Colonic mucosa (tissue), 4 donors: ENCODE measurements around the gene DMRT2. TPM values are rescaled to one million over a fixed set of nuclear protein-coding genes. Genes with fewer than 3 reads are reported as not detected.
A peak's percentile ranks its signal among the peaks of the same experiment; 100 is the strongest.

Experiments
- DNase-seq: peaks from one replicate; pipeline ENCODE4 v3.0.0-alpha.2; 2020
- H3K27ac ChIP-seq: fragments of 200-600 bp; one replicate; pipeline ENCODE4 v1.8.0; 2021
- H3K27me3 ChIP-seq: fragments of 200-600 bp; one replicate; pipeline ENCODE4 v1.8.0; 2021
- H3K36me3 ChIP-seq: fragments of 200-600 bp; one replicate; pipeline ENCODE4 v1.8.0; 2021
- H3K4me1 ChIP-seq: fragments of 200-600 bp; one replicate; pipeline ENCODE4 v1.8.0; 2021; ENCODE audit warnings: mild to moderate bottlenecking
- H3K4me3 ChIP-seq: fragments of 200-600 bp; one replicate; pipeline ENCODE4 v1.8.0; 2021
- H3K9ac ChIP-seq, 2 donors: one replicate each; pipeline ENCODE4 v1.7.0; 2013; ENCODE audit warnings: control low read depth in 2 of 2, low read depth in 2 of 2, low read length in 2 of 2
- H3K9me3 ChIP-seq: fragments of 200-600 bp; one replicate; pipeline ENCODE4 v1.8.0; 2021
- CTCF ChIP-seq: fragments of 200-600 bp; IDR thresholded peaks from one replicate; pipeline ENCODE4 v1.8.0; 2022; ENCODE audit warnings: antibody characterized with exemption, mild to moderate bottlenecking
- intact Hi-C: fragments of 100-400 bp; cut with DNase I; formaldehyde crosslinking; loops from one replicate; pipeline ENCODE4 v1.14.1; 2022
- total RNA-seq, 2 donors: library from RNA; stranded (reverse); fragmentation: NEBNext Ultra II Directional in 1 of 2; extraction: Animal tissue kit (Norgen Biotek cat#: 25700) in 1 of 2; gene quantifications; one replicate each; pipeline ENCODE4 v1.2.1, GENCODE V29; 2021
- donor health status: healthy.
- donor health status: DM: no; HTN: no; CAD: no.
- donor health status: DM: no; HTN: no; CAD: no.

DMRT2 gene
- total RNA-seq, 2 donors from 2014 or later = 8.7 to 15.9 TPM

- intact Hi-C loops = loop anchor here (5.0 kb wide), 1 partner anchor 327 kb away; no protein-coding TSS in a partner anchor
- Histone ChIP-seq H3K27me3 (no peaks in the 10 kb centered on the region), H3K9me3 (no peaks in the 10 kb centered on the region), H3K27ac (no peak overlapping the region), H3K4me3 (no peak overlapping the region), H3K9ac (no peak overlapping the region), H3K4me1 (no peaks in the 10 kb centered on the region), H3K36me3 (no peaks in the 10 kb centered on the region)
- DNase-seq = no peak
- no peak for TF ChIP-seq CTCF
Measured at GRCh38 chr9:1100201-1100600, 50.0 kb downstream of the DMRT2 start.

DNA sequence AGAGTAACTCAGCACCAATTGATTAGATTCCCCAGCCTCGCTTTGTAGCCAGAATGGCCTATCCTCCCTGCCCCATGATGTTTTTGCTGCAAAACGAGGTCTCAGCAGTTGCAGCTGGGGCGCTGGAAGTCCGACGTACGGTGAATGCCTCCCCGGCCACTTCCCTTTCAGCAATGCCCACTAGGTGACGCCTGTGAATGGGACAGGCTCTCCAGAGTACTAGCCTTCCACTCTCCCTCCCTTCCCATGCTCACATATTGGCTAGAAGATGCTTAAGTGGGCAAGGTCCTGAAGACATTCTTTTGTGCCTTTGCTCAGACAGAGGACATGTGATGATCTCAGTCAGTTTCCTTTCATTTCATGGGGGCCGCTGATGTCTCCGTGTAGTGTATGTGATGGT lies 50.8 kb downstream of the DMRT2 start:
- intact Hi-C loops = loop anchor here (5.0 kb wide), 1 partner anchor 326 kb away; no protein-coding TSS in a partner anchor
- H3K9me3 ChIP-seq = no peaks in the 10 kb centered on the region
- DNase-seq = peak; percentile 56
- no peaks in the 10 kb centered on the region for H3K27me3 ChIP-seq
- peak; percentile 47 for TF ChIP-seq CTCF
- H3K27ac ChIP-seq = no peak overlapping the region
- no peaks in the 10 kb centered on the region for H3K36me3 ChIP-seq
- no peak overlapping the region for H3K9ac ChIP-seq
- H3K4me1 ChIP-seq = no peaks in the 10 kb centered on the region
- H3K4me3 ChIP-seq = no peak overlapping the region

- intact Hi-C loops = loop anchor here (5.0 kb wide), 1 partner anchor 325 kb away; no protein-coding TSS in a partner anchor
- no peak overlapping the region for H3K4me3 ChIP-seq
- no peak for DNase-seq
- H3K27me3 ChIP-seq = no peaks in the 10 kb centered on the region
- H3K27ac ChIP-seq = no peak overlapping the region
- no peak for TF ChIP-seq CTCF
- H3K9me3 ChIP-seq = no peaks in the 10 kb centered on the region
- no peaks in the 10 kb centered on the region for H3K36me3 ChIP-seq
- H3K4me1 ChIP-seq = no peaks in the 10 kb centered on the region
- H3K9ac ChIP-seq = no peak overlapping the region
Measured at GRCh38 chr9:1101846-1102641, 51.9 kb downstream of the DMRT2 start.

DNA sequence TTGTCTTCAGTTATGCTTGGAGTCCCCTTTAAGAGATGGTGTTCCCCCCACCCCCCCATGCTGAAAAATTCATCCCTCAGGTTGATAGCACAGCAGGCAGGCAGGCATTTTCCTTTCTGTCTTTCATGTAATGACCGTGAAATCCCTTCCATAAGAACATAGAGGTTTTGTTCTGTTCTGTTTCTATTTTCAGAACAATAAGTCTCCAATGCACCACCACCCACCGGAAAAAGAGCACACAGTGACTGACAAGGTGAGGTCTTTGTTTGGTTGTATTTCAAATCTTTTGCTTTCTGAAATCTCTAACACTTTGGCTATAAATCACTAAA lies 52.4 kb downstream of the DMRT2 start:
- no peak for TF ChIP-seq CTCF
- Histone ChIP-seq H3K4me3 (no peak overlapping the region), H3K36me3 (no peaks in the 10 kb centered on the region), H3K9me3 (no peaks in the 10 kb centered on the region), H3K27ac (no peak overlapping the region), H3K9ac (no peak overlapping the region), H3K4me1 (no peaks in the 10 kb centered on the region), H3K27me3 (no peaks in the 10 kb centered on the region)
- intact Hi-C loops = loop anchor here (5.0 kb wide), 1 partner anchor 325 kb away; no protein-coding TSS in a partner anchor
- no peak for DNase-seq

Other genes with a start within 250 kb of the DMRT2 start
- gene DMRT1, start 208.7 kb upstream of the DMRT2 start, total RNA-seq = not detected
- gene DMRT3, start 73.7 kb upstream of the DMRT2 start, total RNA-seq = not detected